ENCODE results near the gene ZNF467.

DNA sequence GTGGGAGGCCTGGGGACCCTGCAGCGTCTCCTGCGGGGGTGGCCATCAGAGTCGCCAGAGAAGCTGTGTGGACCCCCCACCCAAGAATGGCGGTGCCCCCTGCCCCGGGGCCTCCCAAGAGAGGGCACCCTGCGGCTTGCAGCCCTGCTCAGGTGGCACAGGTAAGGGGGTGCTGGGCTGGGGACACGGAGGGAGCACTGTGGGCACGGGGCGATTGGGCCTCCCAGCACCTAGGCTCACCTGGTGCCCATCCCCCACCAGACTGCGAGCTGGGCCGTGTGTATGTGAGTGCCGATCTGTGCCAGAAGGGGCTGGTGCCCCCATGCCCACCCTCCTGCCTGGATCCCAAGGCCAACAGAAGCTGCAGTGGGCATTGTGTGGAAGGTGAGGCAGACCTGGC lies 29.6 kb upstream of the ZNF467 start:
- TF ChIP-seq, protein P1, sequence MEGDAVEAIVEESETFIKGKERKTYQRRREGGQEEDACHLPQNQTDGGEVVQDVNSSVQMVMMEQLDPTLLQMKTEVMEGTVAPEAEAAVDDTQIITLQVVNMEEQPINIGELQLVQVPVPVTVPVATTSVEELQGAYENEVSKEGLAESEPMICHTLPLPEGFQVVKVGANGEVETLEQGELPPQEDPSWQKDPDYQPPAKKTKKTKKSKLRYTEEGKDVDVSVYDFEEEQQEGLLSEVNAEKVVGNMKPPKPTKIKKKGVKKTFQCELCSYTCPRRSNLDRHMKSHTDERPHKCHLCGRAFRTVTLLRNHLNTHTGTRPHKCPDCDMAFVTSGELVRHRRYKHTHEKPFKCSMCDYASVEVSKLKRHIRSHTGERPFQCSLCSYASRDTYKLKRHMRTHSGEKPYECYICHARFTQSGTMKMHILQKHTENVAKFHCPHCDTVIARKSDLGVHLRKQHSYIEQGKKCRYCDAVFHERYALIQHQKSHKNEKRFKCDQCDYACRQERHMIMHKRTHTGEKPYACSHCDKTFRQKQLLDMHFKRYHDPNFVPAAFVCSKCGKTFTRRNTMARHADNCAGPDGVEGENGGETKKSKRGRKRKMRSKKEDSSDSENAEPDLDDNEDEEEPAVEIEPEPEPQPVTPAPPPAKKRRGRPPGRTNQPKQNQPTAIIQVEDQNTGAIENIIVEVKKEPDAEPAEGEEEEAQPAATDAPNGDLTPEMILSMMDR (IDR thresholded peaks at IDR 0.05) = no peak
- TF ChIP-seq POLR2A (IDR thresholded peaks at IDR 0.05) = no peak
